ENCODE data around the gene NOP53. TPM values are rescaled to one million over a fixed set of nuclear protein-coding genes. Genes with fewer than 3 reads are reported as not detected.
"Not testable (repeated sequence)": the region's sequence is repeated elsewhere in the genome, so short reads cannot be mapped to it uniquely, and the experiment has no call there.

The NOP53 gene
- total and polyA plus RNA-seq, 2 of the 8 experiments (the other 6 are each of a cell fraction or from before 2014, with no cell fraction given) = 107 to 245 TPM

GRCh38 chr19:47777245-47778048, 32.1 kb downstream of the NOP53 start:
- FAIRE-seq; H3K79me1 ChIP-seq (ENCODE audit: low read depth, low read length); H3K4ac ChIP-seq (replicated peaks; ENCODE audit: insufficient read length, low read depth, low read length); H2AFZ ChIP-seq (ENCODE audit: low read length); H3K9me3 ChIP-seq (ENCODE audit: insufficient read depth in 2 of 2, low read depth in 1 of 2, low read length in 1 of 2); H2BK15ac ChIP-seq (ENCODE audit: low read length); H3K4me1 ChIP-seq (replicated peaks in 1 of 4; ENCODE audit: control insufficient read depth in 3 of 4, insufficient read depth in 4 of 4, low read length in 3 of 4); DNase-seq (ENCODE audit: low read depth in 1 of 2, low spot score in 2 of 2); H3K56ac ChIP-seq (replicated peaks; ENCODE audit: insufficient read length, low read depth, low read length); H2BK120ac ChIP-seq (replicated peaks; ENCODE audit: low read depth, low read length); H3K14ac ChIP-seq (ENCODE audit: insufficient read length); H2BK20ac ChIP-seq (ENCODE audit: low read length); H4K91ac ChIP-seq (replicated peaks; ENCODE audit: insufficient read length, low read length); H3K23ac ChIP-seq (ENCODE audit: insufficient read length); H3K18ac ChIP-seq (ENCODE audit: extremely low read depth, low read length); H2BK12ac ChIP-seq (ENCODE audit: low read depth, low read length); H3K23me2 ChIP-seq (ENCODE audit: low read depth, low read length); H2AK5ac ChIP-seq (ENCODE audit: low read depth, low read length); H3K27me3 ChIP-seq (replicated peaks in 1 of 4; ENCODE audit: control insufficient read depth in 3 of 4, extremely low read depth in 1 of 4, insufficient read depth in 3 of 4, low read length in 3 of 4); H3K27ac ChIP-seq (ENCODE audit: low read depth, low read length); H4K5ac ChIP-seq (ENCODE audit: insufficient read length, low read depth, low read length): not testable (repeated sequence)
- peak; percentile 49; the same call in 1 of the 2 replicates for TF ChIP-seq KDM1A (IDR thresholded peaks at IDR 0.05; ENCODE audit: borderline replicate concordance, low read length)
- ChIA-PET CTCF (ENCODE audit: partially characterized antibody) (interaction anchor here (1.2 to 1.8 kb wide), 4 partner anchors 11 to 72 kb away, joined by 3 to 10 read pairs (median 4); no protein-coding TSS in a partner anchor), POLR2A (ENCODE audit: partially characterized antibody) (interaction anchor here (0.6 to 5.0 kb wide), 9 partner anchors 10 to 457 kb away, joined by 3 to 34 read pairs (median 3); partner anchors contain the start of gene NOP53)
- WGBS, 2 experiments (ENCODE audit: extremely low coverage in 1 of 2, insufficient coverage in 1 of 2, insufficient read length in 1 of 2, insufficient replicate concordance in 2 of 2, low coverage in 1 of 2, low lambda C conversion rate in 2 of 2, missing lambda C conversion rate in 1 of 2) = 81% methylated on average over 23 of the region's 23 CpGs; no CpG with 5 or more reads in 1 of the 2 experiments
- H4K20me1 ChIP-seq (replicated peaks in 1 of 2; ENCODE audit: control insufficient read depth in 1 of 2, insufficient read depth in 2 of 2, low read length in 2 of 2) = peaks cover 8 to 17% of the 10 kb centered on the region in 2 experiments
- peaks cover 13 to 25% of the 10 kb centered on the region in 2 experiments for H3K79me2 ChIP-seq (ENCODE audit: control insufficient read depth in 1 of 2, insufficient read depth in 2 of 2, low read length in 2 of 2)
- H3K4me2 ChIP-seq (ENCODE audit: insufficient read depth in 1 of 2, low read depth in 2 of 2, low read length in 2 of 2) = peak overlapping the region; percentile 59 to 92
- H2BK5ac ChIP-seq (ENCODE audit: low read depth, low read length) = peak overlapping the region; percentile 97; the same call in 1 of the 2 replicates
- peak overlapping the region; percentile 57 to 97 (median 75) for H3K4me3 ChIP-seq (ENCODE audit: extremely low read depth in 1 of 4, insufficient read depth in 2 of 4, low read depth in 3 of 4, low read length in 4 of 4)
- peak overlapping the region in 3 of 4 experiments; percentile 83 to 95 (median 94); a peak in 3 of 7 replicates for H3K9ac ChIP-seq (replicated peaks in 1 of 4; ENCODE audit: extremely low read depth in 1 of 4, low read depth in 3 of 4, low read length in 3 of 4)
- peak overlapping the region; percentile 100; the same call in 1 of the 2 replicates for H4K8ac ChIP-seq (ENCODE audit: extremely low read depth, insufficient read depth, low read length)
- peaks cover 10 to 18% (median 14%) of the 10 kb centered on the region in 4 experiments for H3K36me3 ChIP-seq (ENCODE audit: control insufficient read depth in 2 of 4, insufficient read depth in 4 of 4, low read length in 3 of 4)
